Erythroblast (primary cell): Measurements from ENCODE around the gene SPEG.

Source experiments
- DNase-seq, 2 experiments: peaks; one replicate each; lab custom pipeline; 2025; lab: John Stamatoyannopoulos, UW
- GATA1 ChIP-seq: IDR thresholded peaks from 2 replicates; pipeline ENCODE4 v1.6.1; 2011; ENCODE audit warnings: low read depth, mild to moderate bottlenecking, control low read depth, low read length, moderate library complexity
- POLR2A ChIP-seq: IDR thresholded peaks from 2 replicates; pipeline ENCODE4 v1.6.1; 2011; ENCODE audit warnings: mild to moderate bottlenecking, low read length

Gene SPEG

DNA sequence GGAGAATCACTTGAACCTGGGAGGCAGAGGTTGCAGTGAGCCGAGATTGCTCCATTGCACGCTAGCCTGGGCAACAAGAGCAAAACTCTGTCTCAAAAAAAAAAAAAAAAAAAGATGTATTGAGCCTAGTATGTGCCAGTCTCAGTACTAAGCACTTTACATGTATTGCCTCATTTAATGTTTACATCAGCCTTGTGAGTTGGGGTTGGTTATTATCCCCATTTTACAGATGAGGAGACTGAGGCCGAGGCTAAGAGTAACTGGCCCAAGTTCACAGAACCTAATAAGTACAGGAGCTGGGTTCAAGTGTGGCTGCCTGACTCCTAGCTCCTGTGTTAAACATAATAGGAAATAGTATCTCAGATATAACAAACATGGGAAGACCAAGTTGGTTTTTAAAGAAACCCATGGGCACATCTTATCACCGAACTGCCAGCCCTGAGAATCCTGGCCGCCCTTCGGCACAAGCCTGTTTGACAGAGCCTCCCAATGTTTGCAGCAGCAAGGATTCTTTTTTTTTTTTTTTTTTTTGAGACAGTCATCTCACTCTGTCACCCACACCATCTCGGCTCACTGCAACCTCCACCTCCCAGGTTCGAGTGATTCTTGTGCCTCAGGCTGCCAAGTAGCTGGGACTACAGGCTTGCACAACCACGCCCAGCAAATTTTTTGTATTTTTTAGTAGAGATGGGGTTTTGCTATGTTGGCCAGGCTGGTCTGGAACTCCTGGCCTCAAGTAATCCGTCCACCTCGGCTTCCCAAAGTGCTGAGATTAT, 39.8 kb downstream of the SPEG start:
- no peak for DNase-seq
- no peak for TF ChIP-seq GATA1
- no peak for TF ChIP-seq POLR2A

DNA sequence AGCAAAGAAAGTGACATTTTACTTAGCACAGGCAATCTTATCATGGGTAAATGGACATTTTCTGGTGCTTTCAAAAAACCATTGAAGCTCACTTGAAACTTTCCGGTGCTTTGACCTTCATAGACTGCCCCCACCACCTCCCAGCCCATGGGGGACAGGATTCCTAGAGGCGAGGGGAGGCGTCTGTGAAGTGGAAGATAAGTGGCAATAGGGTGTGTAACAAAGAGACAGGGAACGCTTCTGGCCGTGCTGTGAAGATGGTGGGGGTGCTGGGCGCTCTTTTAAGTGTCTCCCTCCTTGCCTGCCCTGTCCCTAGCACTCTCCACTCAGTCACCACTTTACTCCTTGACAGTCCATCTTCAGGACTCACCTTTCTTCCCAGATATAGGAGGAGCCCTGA, 40.6 kb downstream of the SPEG start:
- no peak for TF ChIP-seq GATA1
- TF ChIP-seq POLR2A: no peak
- DNase-seq: peak; percentile 21 to 47

DNA sequence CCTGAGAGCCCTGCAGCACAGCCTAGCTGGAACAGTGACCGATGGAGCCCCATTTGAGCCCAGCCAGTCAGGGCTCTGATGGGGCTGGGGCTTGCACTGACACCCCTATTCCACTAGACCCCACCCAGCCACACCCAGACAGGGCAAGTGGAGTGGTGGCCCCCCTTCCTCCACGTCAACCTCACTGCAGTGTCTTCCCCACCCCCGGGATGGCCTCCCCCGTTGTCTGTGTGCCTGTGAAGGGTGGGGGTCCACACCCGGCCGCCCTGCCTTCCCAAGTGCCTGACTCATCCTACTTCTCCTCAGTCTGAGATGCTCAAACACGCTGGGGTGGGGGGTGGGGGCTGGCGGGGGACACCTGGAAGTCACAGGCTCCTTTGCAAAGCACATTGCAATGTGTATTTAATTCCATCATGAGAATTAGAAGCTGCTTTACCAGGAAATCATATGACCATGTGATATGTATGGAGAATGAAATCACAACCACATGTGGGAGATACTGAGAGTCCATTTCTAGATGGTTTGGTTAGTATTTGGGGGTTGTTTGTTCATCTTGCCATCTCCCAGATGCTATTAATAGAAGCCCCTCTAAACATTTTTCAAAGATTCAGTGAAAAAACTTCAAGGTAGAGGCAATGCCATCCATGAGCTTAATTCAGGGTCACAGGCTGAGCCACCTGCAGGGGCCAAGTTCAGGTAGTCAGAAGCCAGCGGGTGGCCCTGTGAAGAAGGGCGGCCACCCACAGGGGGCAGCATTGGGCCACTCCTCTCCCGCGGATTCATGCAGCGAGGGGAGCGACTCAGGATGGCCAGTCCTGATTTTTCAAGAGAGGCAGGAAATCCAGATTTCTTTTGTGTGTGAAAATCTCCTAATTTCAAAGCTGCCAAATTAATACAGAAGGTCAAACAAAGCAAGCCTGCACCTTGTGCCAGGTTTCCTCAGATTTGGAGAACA, 41.3 kb downstream of the SPEG start:
- TF ChIP-seq POLR2A (no peak), GATA1 (no peak)
- DNase-seq: peak; percentile 65 to 85

DNA sequence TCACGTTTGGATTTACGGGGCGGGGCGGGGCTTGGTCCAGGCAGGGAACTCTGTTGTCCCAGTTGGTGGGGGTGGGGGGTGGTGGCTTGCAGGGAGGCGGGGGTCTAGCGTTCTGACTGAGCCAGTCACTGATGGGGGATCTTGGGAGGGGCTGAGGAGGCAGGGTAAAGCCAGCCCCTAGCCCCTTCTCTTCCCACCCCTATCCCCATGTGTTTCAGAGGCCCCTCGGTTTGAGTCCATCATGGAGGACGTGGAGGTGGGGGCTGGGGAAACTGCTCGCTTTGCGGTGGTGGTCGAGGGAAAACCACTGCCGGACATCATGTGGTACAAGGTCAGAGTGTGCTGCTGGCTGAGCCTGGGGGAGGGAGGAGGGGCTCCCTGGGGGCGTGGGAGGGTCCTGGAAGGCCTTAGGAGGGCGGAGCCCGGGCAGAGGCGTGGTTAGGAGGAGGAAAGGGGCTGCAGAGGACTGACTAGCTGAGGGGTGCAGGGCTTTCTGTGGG, 42.1 kb downstream of the SPEG start:
- TF ChIP-seq GATA1 (no peak), POLR2A (no peak)
- no peak for DNase-seq

DNA sequence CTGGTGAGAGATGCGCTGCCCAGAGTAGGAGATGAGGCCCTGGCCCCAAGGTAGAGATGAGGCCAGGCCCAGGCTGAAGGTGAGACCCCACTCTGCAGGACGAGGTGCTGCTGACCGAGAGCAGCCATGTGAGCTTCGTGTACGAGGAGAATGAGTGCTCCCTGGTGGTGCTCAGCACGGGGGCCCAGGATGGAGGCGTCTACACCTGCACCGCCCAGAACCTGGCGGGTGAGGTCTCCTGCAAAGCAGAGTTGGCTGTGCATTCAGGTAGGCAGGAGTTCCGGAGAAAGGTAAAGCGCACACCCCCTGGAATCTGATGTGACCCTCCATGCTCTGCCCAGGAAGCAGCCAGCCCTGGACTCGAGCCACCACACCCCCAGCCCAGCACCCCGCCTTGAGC, 42.5 kb downstream of the SPEG start:
- TF ChIP-seq GATA1: no peak
- TF ChIP-seq POLR2A: no peak

DNA sequence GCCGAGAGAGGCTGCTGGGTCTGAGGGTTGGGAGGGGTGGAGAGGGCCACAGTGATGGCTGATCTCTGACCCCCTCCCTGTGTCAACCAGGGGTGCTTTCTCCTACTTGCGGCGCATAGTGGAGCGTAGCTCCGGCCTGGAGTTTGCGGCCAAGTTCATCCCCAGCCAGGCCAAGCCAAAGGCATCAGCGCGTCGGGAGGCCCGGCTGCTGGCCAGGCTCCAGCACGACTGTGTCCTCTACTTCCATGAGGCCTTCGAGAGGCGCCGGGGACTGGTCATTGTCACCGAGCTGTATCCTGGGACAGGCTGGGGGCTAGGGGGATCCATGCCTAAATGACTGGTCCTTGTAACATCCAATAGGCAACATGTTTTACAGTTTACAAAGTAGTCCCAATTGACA, 43.2 kb downstream of the SPEG start:
- DNase-seq: no peak
- no peak for TF ChIP-seq GATA1
- TF ChIP-seq POLR2A: no peak

More for the DNA sequence above, 42.5 kb downstream of the SPEG start:
- DNase-seq: no peak

DNA sequence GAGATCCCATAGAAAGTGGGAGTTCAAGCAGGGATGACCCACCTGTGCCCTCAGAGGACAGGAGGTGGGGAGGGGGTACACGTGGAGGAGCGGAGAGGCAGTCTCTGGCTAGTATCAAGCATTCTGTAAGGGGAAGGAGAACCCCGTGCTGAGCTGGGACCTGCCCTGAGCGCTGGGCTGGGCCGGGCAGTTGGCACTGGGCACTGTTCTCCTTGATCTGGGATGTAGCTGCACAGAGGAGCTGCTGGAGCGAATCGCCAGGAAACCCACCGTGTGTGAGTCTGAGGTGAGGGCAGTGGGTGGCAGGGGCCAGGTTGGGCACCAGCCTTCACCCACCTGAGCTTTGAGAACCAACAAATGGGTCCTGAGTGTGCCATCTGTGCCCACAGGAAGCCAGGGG, 44.3 kb downstream of the SPEG start:
- TF ChIP-seq GATA1 (no peak), POLR2A (no peak)

DNA sequence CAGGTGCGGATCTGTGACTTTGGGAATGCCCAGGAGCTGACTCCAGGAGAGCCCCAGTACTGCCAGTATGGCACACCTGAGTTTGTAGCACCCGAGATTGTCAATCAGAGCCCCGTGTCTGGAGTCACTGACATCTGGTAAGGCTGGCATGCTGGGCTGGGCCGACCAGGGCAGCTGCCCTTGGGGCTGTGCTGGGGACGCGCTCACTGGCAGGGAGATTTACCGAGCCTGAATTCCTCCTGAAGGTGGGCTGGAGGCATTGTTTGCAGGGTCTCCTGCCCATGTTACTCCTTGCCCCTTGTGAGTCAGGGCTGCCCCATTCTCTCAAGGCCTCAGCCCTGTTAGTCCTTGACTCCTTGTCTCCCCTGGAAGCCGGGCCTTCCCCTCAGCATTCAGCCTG, 45.4 kb downstream of the SPEG start:
- no peak for TF ChIP-seq GATA1
- no peak for TF ChIP-seq POLR2A
- DNase-seq: no peak

More for the DNA sequence above, 44.3 kb downstream of the SPEG start:
- DNase-seq: no peak

DNA sequence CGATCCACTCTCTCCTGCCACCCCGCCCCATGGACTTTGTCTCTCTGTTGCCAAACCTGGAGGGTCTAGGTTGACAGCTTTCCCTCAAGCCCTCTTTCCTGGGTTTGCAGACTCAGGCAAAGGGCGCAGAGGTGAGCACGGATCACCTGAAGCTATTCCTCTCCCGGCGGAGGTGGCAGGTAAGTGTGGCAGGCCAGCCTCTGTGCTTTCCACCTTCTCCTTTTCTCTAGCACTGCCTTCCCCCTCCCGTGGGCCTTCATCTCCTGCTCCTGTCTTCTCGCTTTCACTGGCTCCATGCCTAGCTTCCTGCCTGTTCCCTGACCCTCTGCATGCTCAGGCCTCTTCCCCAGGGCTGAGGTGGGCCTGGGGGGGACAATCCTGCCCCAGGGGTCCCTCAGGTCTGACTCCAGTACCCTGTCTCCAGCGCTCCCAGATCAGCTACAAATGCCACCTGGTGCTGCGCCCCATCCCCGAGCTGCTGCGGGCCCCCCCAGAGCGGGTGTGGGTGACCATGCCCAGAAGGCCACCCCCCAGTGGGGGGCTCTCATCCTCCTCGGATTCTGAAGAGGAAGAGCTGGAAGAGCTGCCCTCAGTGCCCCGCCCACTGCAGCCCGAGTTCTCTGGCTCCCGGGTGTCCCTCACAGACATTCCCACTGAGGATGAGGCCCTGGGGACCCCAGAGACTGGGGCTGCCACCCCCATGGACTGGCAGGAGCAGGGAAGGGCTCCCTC, 48.2 kb downstream of the SPEG start:
- no peak for DNase-seq
- TF ChIP-seq GATA1 (no peak), POLR2A (no peak)

DNA sequence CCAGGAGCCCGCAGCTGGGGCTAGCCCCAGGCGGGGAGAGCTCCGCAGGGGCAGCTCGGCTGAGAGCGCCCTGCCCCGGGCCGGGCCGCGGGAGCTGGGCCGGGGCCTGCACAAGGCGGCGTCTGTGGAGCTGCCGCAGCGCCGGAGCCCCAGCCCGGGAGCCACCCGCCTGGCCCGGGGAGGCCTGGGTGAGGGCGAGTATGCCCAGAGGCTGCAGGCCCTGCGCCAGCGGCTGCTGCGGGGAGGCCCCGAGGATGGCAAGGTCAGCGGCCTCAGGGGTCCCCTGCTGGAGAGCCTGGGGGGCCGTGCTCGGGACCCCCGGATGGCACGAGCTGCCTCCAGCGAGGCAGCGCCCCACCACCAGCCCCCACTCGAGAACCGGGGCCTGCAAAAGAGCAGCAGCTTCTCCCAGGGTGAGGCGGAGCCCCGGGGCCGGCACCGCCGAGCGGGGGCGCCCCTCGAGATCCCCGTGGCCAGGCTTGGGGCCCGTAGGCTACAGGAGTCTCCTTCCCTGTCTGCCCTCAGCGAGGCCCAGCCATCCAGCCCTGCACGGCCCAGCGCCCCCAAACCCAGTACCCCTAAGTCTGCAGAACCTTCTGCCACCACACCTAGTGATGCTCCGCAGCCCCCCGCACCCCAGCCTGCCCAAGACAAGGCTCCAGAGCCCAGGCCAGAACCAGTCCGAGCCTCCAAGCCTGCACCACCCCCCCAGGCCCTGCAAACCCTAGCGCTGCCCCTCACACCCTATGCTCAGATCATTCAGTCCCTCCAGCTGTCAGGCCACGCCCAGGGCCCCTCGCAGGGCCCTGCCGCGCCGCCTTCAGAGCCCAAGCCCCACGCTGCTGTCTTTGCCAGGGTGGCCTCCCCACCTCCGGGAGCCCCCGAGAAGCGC, 49.1 kb downstream of the SPEG start:
- no peak for DNase-seq
- no peak for TF ChIP-seq GATA1
- no peak for TF ChIP-seq POLR2A

DNA sequence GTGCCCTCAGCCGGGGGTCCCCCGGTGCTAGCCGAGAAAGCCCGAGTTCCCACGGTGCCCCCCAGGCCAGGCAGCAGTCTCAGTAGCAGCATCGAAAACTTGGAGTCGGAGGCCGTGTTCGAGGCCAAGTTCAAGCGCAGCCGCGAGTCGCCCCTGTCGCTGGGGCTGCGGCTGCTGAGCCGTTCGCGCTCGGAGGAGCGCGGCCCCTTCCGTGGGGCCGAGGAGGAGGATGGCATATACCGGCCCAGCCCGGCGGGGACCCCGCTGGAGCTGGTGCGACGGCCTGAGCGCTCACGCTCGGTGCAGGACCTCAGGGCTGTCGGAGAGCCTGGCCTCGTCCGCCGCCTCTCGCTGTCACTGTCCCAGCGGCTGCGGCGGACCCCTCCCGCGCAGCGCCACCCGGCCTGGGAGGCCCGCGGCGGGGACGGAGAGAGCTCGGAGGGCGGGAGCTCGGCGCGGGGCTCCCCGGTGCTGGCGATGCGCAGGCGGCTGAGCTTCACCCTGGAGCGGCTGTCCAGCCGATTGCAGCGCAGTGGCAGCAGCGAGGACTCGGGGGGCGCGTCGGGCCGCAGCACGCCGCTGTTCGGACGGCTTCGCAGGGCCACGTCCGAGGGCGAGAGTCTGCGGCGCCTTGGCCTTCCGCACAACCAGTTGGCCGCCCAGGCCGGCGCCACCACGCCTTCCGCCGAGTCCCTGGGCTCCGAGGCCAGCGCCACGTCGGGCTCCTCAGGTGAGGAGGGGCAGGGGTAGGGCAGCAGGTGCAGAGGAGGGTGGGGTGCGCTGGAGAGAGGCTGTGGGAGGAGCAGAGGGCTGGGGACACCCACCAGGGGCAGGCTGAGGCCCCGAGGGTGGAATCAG, 49.9 kb downstream of the SPEG start:
- TF ChIP-seq POLR2A: no peak
- no peak for TF ChIP-seq GATA1
- peak in 1 of 2 experiments; percentile 17 for DNase-seq
